ENCODE data around the gene KRTAP19-8.

KRTAP19-8 gene

GRCh38 chr21:31011412-31011811 is 26.9 kb downstream of the KRTAP19-8 start:
- no peak for DNase-seq

- no peak for DNase-seq
Measured at GRCh38 chr21:31008355-31008754, 29.9 kb downstream of the KRTAP19-8 start.

GRCh38 chr21:31005019-31005418 is 33.3 kb downstream of the KRTAP19-8 start:
- DNase-seq = no peak

- no peak for DNase-seq
Measured at GRCh38 chr21:31003471-31003870, 34.8 kb downstream of the KRTAP19-8 start.

GRCh38 chr21:30997541-30997940 is 40.7 kb downstream of the KRTAP19-8 start:
- DNase-seq = no peak

- DNase-seq = no peak
Measured at GRCh38 chr21:30996728-30997127, 41.5 kb downstream of the KRTAP19-8 start.

- DNase-seq = no peak
Measured at GRCh38 chr21:30994932-30995331, 43.3 kb downstream of the KRTAP19-8 start.

GRCh38 chr21:30990514-30991262 is 47.6 kb downstream of the KRTAP19-8 start:
- DNase-seq = no peak

- DNase-seq = no peak
Measured at GRCh38 chr21:30988706-30989105, 49.6 kb downstream of the KRTAP19-8 start.

Data from NCI-H1092 (cell line).